ENCODE data around the gene EIF2S2. TPM values are rescaled to one million over a fixed set of nuclear protein-coding genes. Genes with fewer than 3 reads are reported as not detected.

The EIF2S2 gene
- total and polyA plus RNA-seq, 2 experiments from 2014 or later, result 124 to 194 TPM

DNA sequence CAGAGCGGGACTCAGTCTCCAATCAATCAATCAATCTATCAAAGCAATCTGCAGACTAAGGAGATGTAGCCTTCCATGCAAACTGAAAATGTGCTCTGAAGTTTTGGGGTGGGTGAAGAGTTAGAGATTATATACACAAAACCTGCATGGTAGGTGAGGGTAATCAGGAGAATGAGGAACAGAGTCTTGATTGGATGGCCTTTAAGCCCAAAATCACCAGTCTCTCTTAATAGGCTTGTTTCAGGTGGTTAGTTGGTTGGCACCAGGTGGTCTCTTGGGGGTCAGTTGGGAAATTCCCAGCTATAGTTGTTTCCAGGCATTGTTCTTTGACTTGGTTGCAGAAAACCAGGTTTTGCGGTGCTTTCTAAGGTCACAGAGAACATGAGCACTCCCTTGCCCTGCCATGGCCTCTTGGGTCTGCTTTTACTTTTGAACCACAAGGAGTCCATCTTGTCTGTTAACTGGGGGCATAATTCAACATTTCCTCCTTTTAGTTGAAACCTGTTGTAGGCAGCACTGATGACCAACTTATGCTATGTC is 33.3 kb upstream of the EIF2S2 start:
- no peak overlapping the region for H3K4me3 ChIP-seq
- TF ChIP-seq, protein P1, sequence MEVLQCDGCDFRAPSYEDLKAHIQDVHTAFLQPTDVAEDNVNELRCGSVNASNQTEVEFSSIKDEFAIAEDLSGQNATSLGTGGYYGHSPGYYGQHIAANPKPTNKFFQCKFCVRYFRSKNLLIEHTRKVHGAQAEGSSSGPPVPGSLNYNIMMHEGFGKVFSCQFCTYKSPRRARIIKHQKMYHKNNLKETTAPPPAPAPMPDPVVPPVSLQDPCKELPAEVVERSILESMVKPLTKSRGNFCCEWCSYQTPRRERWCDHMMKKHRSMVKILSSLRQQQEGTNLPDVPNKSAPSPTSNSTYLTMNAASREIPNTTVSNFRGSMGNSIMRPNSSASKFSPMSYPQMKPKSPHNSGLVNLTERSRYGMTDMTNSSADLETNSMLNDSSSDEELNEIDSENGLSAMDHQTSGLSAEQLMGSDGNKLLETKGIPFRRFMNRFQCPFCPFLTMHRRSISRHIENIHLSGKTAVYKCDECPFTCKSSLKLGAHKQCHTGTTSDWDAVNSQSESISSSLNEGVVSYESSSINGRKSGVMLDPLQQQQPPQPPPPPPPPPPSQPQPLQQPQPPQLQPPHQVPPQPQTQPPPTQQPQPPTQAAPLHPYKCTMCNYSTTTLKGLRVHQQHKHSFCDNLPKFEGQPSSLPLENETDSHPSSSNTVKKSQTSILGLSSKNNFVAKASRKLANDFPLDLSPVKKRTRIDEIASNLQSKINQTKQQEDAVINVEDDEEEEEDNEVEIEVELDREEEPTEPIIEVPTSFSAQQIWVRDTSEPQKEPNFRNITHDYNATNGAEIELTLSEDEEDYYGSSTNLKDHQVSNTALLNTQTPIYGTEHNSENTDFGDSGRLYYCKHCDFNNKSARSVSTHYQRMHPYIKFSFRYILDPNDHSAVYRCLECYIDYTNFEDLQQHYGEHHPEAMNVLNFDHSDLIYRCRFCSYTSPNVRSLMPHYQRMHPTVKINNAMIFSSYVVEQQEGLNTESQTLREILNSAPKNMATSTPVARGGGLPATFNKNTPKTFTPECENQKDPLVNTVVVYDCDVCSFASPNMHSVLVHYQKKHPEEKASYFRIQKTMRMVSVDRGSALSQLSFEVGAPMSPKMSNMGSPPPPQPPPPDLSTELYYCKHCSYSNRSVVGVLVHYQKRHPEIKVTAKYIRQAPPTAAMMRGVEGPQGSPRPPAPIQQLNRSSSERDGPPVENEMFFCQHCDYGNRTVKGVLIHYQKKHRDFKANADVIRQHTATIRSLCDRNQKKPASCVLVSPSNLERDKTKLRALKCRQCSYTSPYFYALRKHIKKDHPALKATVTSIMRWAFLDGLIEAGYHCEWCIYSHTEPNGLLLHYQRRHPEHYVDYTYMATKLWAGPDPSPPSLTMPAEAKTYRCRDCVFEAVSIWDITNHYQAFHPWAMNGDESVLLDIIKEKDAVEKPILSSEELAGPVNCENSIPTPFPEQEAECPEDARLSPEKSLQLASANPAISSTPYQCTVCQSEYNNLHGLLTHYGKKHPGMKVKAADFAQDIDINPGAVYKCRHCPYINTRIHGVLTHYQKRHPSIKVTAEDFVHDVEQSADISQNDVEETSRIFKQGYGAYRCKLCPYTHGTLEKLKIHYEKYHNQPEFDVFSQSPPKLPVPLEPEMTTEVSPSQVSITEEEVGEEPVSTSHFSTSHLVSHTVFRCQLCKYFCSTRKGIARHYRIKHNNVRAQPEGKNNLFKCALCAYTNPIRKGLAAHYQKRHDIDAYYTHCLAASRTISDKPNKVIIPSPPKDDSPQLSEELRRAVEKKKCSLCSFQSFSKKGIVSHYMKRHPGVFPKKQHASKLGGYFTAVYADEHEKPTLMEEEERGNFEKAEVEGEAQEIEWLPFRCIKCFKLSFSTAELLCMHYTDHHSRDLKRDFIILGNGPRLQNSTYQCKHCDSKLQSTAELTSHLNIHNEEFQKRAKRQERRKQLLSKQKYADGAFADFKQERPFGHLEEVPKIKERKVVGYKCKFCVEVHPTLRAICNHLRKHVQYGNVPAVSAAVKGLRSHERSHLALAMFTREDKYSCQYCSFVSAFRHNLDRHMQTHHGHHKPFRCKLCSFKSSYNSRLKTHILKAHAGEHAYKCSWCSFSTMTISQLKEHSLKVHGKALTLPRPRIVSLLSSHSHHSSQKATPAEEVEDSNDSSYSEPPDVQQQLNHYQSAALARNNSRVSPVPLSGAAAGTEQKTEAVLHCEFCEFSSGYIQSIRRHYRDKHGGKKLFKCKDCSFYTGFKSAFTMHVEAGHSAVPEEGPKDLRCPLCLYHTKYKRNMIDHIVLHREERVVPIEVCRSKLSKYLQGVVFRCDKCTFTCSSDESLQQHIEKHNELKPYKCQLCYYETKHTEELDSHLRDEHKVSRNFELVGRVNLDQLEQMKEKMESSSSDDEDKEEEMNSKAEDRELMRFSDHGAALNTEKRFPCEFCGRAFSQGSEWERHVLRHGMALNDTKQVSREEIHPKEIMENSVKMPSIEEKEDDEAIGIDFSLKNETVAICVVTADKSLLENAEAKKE (CRISPR knock-in tag; IDR thresholded peaks at IDR 0.05), result no peak
- TF ChIP-seq REST (IDR thresholded peaks at IDR 0.05; ENCODE audit: unreplicated experiment) (no peak), EZH2 (IDR thresholded peaks at IDR 0.05; ENCODE audit: low read depth, unreplicated experiment) (no peak), JUNB (IDR thresholded peaks at IDR 0.05; ENCODE audit: unreplicated experiment) (no peak), POLR2AphosphoS5 (IDR thresholded peaks at IDR 0.05; ENCODE audit: low read depth) (no peak), NANOG (IDR thresholded peaks at IDR 0.05; ENCODE audit: borderline replicate concordance) (no peak), ZNF331 (CRISPR knock-in tag; IDR thresholded peaks at IDR 0.05; ENCODE audit: low read depth) (no peak), STAT1 (IDR thresholded peaks at IDR 0.05; ENCODE audit: unreplicated experiment) (no peak), EZH2phosphoT487 (IDR thresholded peaks at IDR 0.05; ENCODE audit: unreplicated experiment) (no peak), ZNF114 (CRISPR knock-in tag; IDR thresholded peaks at IDR 0.05) (no peak), CREB1 (CRISPR knock-in tag; IDR thresholded peaks at IDR 0.05; ENCODE audit: low read depth) (no peak)
- TF ChIP-seq, protein P2, sequence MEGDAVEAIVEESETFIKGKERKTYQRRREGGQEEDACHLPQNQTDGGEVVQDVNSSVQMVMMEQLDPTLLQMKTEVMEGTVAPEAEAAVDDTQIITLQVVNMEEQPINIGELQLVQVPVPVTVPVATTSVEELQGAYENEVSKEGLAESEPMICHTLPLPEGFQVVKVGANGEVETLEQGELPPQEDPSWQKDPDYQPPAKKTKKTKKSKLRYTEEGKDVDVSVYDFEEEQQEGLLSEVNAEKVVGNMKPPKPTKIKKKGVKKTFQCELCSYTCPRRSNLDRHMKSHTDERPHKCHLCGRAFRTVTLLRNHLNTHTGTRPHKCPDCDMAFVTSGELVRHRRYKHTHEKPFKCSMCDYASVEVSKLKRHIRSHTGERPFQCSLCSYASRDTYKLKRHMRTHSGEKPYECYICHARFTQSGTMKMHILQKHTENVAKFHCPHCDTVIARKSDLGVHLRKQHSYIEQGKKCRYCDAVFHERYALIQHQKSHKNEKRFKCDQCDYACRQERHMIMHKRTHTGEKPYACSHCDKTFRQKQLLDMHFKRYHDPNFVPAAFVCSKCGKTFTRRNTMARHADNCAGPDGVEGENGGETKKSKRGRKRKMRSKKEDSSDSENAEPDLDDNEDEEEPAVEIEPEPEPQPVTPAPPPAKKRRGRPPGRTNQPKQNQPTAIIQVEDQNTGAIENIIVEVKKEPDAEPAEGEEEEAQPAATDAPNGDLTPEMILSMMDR (conservative IDR thresholded peaks at IDR 0.05; ENCODE audit: low read depth in 2 of 2), result no peak
- TF ChIP-seq, protein P3, sequence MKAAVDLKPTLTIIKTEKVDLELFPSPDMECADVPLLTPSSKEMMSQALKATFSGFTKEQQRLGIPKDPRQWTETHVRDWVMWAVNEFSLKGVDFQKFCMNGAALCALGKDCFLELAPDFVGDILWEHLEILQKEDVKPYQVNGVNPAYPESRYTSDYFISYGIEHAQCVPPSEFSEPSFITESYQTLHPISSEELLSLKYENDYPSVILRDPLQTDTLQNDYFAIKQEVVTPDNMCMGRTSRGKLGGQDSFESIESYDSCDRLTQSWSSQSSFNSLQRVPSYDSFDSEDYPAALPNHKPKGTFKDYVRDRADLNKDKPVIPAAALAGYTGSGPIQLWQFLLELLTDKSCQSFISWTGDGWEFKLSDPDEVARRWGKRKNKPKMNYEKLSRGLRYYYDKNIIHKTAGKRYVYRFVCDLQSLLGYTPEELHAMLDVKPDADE (IDR thresholded peaks at IDR 0.05), result no peak
- H2AFZ ChIP-seq, result no peak overlapping the region
- Mint-ChIP-seq H3K27ac (no peak overlapping the region), H3K4me1 (no peaks in the 10 kb centered on the region), H3K4me3 (no peak overlapping the region), H3K9me3 (no peaks in the 10 kb centered on the region), H3K36me3 (ENCODE audit: low read depth) (no peaks in the 10 kb centered on the region), H3K27me3 (ENCODE audit: insufficient read depth, low read depth, poor library complexity) (peaks cover 4% of the 10 kb centered on the region)
- DNase-seq (ENCODE audit: low spot score) (no peak), ATAC-seq (no peak)
- no peaks in the 10 kb centered on the region for H3K79me2 ChIP-seq (replicated peaks; ENCODE audit: insufficient read depth)
- no peaks in the 10 kb centered on the region for H3K9me2 ChIP-seq (ENCODE audit: insufficient read depth)
- H4K20me1 ChIP-seq (replicated peaks; ENCODE audit: insufficient read depth), result no peaks in the 10 kb centered on the region
- H3K27ac ChIP-seq (ENCODE audit: low read depth), result no peak overlapping the region
- H3K4me2 ChIP-seq, result no peak overlapping the region
- H3K4me1 ChIP-seq (ENCODE audit: insufficient read depth), result no peaks in the 10 kb centered on the region; the same call in 1 of the 2 replicates
- H3K36me3 ChIP-seq (ENCODE audit: insufficient read depth), result no peaks in the 10 kb centered on the region
- H3K27me3 ChIP-seq (ENCODE audit: insufficient read depth), result no peaks in the 10 kb centered on the region
- H3F3A ChIP-seq (replicated peaks; ENCODE audit: low read depth), result no peaks in the 10 kb centered on the region
